Measurements from ENCODE around the gene RUFY2.

The RUFY2 gene

GRCh38 chr10:68402276-68402675 is 4.8 kb downstream of the RUFY2 start:
- Mint-ChIP-seq H3K36me3 (peaks cover 35% of the 10 kb centered on the region), H3K4me1 (peaks cover 10% of the 10 kb centered on the region), H3K4me3 (no peak overlapping the region), H3K9me3 (no peaks in the 10 kb centered on the region), H3K27ac (no peak overlapping the region)
- ATAC-seq (no peak), DNase-seq (ENCODE audit: low spot score in 2 of 2) (no peak)

GRCh38 chr10:68397005-68397404 is 10.1 kb downstream of the RUFY2 start:
- Mint-ChIP-seq H3K4me1 (no peaks in the 10 kb centered on the region), H3K36me3 (peaks cover 87% of the 10 kb centered on the region), H3K27ac (no peak overlapping the region), H3K9me3 (no peaks in the 10 kb centered on the region), H3K4me3 (no peak overlapping the region)
- ATAC-seq (no peak), DNase-seq (ENCODE audit: low spot score in 2 of 2) (no peak)

GRCh38 chr10:68385740-68386139 is 21.3 kb downstream of the RUFY2 start:
- Mint-ChIP-seq H3K4me3 (no peak overlapping the region), H3K9me3 (no peaks in the 10 kb centered on the region), H3K4me1 (no peaks in the 10 kb centered on the region), H3K27ac (no peak overlapping the region), H3K36me3 (peaks cover 100% of the 10 kb centered on the region)
- ATAC-seq (no peak), DNase-seq (ENCODE audit: low spot score in 2 of 2) (no peak)

GRCh38 chr10:68371604-68372003 is 35.5 kb downstream of the RUFY2 start:
- no peak overlapping the region for H3K27ac Mint-ChIP-seq

GRCh38 chr10:68367121-68367520 is 40.0 kb downstream of the RUFY2 start:
- H3K4me3 Mint-ChIP-seq = no peak overlapping the region
- H3K9me3 Mint-ChIP-seq = no peaks in the 10 kb centered on the region
- ATAC-seq (no peak), DNase-seq (ENCODE audit: low spot score in 2 of 2) (no peak)
- peaks cover 82% of the 10 kb centered on the region for H3K36me3 Mint-ChIP-seq
- H3K27ac Mint-ChIP-seq = no peak overlapping the region
- H3K4me1 Mint-ChIP-seq = no peaks in the 10 kb centered on the region

More at GRCh38 chr10:68371604-68372003, 35.5 kb downstream of the RUFY2 start:
- Mint-ChIP-seq H3K36me3 (peaks cover 88% of the 10 kb centered on the region), H3K4me1 (no peaks in the 10 kb centered on the region), H3K9me3 (peaks cover 4% of the 10 kb centered on the region), H3K4me3 (no peak overlapping the region)
- DNase-seq (ENCODE audit: low spot score in 2 of 2) (no peak), ATAC-seq (no peak)

GRCh38 chr10:68366600-68366999 is 40.5 kb downstream of the RUFY2 start:
- DNase-seq (ENCODE audit: low spot score in 2 of 2) = no peak
- H3K4me1 Mint-ChIP-seq = no peaks in the 10 kb centered on the region
- ATAC-seq = no peak
- no peaks in the 10 kb centered on the region for H3K9me3 Mint-ChIP-seq
- no peak overlapping the region for H3K4me3 Mint-ChIP-seq
- no peak overlapping the region for H3K27ac Mint-ChIP-seq
- peaks cover 82% of the 10 kb centered on the region for H3K36me3 Mint-ChIP-seq

- H3K36me3 Mint-ChIP-seq = peaks cover 81% of the 10 kb centered on the region
- no peak overlapping the region for H3K27ac Mint-ChIP-seq
- no peak overlapping the region for H3K4me3 Mint-ChIP-seq
- H3K9me3 Mint-ChIP-seq = no peaks in the 10 kb centered on the region
- H3K4me1 Mint-ChIP-seq = no peaks in the 10 kb centered on the region
- DNase-seq (ENCODE audit: low spot score in 2 of 2) (no peak), ATAC-seq (peak; percentile 47)
These were observed 41.5 kb downstream of the RUFY2 start for GRCh38 chr10:68365611-68366010.

- peaks cover 73% of the 10 kb centered on the region for H3K36me3 Mint-ChIP-seq
- no peak for ATAC-seq
These were observed 42.8 kb downstream of the RUFY2 start for GRCh38 chr10:68364101-68364886.

GRCh38 chr10:68362590-68362989 is 44.5 kb downstream of the RUFY2 start:
- Mint-ChIP-seq H3K27ac (no peak overlapping the region), H3K4me3 (no peak overlapping the region), H3K9me3 (no peaks in the 10 kb centered on the region), H3K4me1 (no peaks in the 10 kb centered on the region), H3K36me3 (peaks cover 71% of the 10 kb centered on the region)
- ATAC-seq (no peak), DNase-seq (ENCODE audit: low spot score in 2 of 2) (no peak)

More at GRCh38 chr10:68364101-68364886, 42.8 kb downstream of the RUFY2 start:
- Mint-ChIP-seq H3K27ac (peak overlapping the region; percentile 24), H3K9me3 (no peaks in the 10 kb centered on the region), H3K4me3 (no peak overlapping the region), H3K4me1 (no peaks in the 10 kb centered on the region)
- no peak for DNase-seq (ENCODE audit: low spot score in 2 of 2)

- Mint-ChIP-seq H3K4me1 (no peaks in the 10 kb centered on the region), H3K36me3 (peaks cover 53% of the 10 kb centered on the region), H3K9me3 (no peaks in the 10 kb centered on the region), H3K4me3 (no peak overlapping the region), H3K27ac (no peak overlapping the region)
- DNase-seq (ENCODE audit: low spot score in 2 of 2) (no peak), ATAC-seq (no peak)
These were observed 47.9 kb downstream of the RUFY2 start for GRCh38 chr10:68359189-68359588.

- H3K36me3 Mint-ChIP-seq = peaks cover 72% of the 10 kb centered on the region
- DNase-seq (ENCODE audit: low spot score in 2 of 2) (no peak), ATAC-seq (no peak)
- no peaks in the 10 kb centered on the region for H3K9me3 Mint-ChIP-seq
- H3K4me3 Mint-ChIP-seq = no peak overlapping the region
- no peaks in the 10 kb centered on the region for H3K4me1 Mint-ChIP-seq
- H3K27ac Mint-ChIP-seq = no peak overlapping the region
These were observed 53.5 kb downstream of the RUFY2 start for GRCh38 chr10:68353537-68353936.

GRCh38 chr10:68348265-68348741 is 58.8 kb downstream of the RUFY2 start:
- Mint-ChIP-seq H3K9me3 (no peaks in the 10 kb centered on the region), H3K36me3 (peaks cover 100% of the 10 kb centered on the region), H3K4me3 (no peak overlapping the region), H3K4me1 (peaks cover 6% of the 10 kb centered on the region), H3K27ac (peak overlapping the region; percentile 60)
- DNase-seq (ENCODE audit: low spot score in 2 of 2) = peak; percentile 9 to 69
- peak; percentile 67 for ATAC-seq

- peaks cover 8% of the 10 kb centered on the region for H3K4me1 Mint-ChIP-seq
- H3K27ac Mint-ChIP-seq = no peak overlapping the region
- no peak for ATAC-seq
- H3K4me3 Mint-ChIP-seq = no peak overlapping the region
- no peak for DNase-seq (ENCODE audit: low spot score in 2 of 2)
- no peaks in the 10 kb centered on the region for H3K9me3 Mint-ChIP-seq
- peaks cover 100% of the 10 kb centered on the region for H3K36me3 Mint-ChIP-seq
These were observed 60.3 kb downstream of the RUFY2 start for GRCh38 chr10:68346774-68347173.

GRCh38 chr10:68345621-68346020 is 61.5 kb downstream of the RUFY2 start:
- DNase-seq (ENCODE audit: low spot score in 2 of 2) (no peak), ATAC-seq (no peak)
- Mint-ChIP-seq H3K27ac (no peak overlapping the region), H3K9me3 (no peaks in the 10 kb centered on the region), H3K36me3 (peaks cover 100% of the 10 kb centered on the region), H3K4me1 (peaks cover 15% of the 10 kb centered on the region), H3K4me3 (no peak overlapping the region)

GRCh38 chr10:68342909-68343516 is 64.1 kb downstream of the RUFY2 start:
- H3K4me1 Mint-ChIP-seq = peaks cover 35% of the 10 kb centered on the region
- H3K9me3 Mint-ChIP-seq = no peaks in the 10 kb centered on the region
- no peak overlapping the region for H3K27ac Mint-ChIP-seq
- no peak overlapping the region for H3K4me3 Mint-ChIP-seq
- DNase-seq (ENCODE audit: low spot score in 2 of 2) = no peak
- ATAC-seq = no peak
- H3K36me3 Mint-ChIP-seq = peaks cover 100% of the 10 kb centered on the region
